ENCODE data around the gene ATG16L2. TPM values are rescaled to one million over a fixed set of nuclear protein-coding genes. Genes with fewer than 3 reads are reported as not detected.
A peak's percentile ranks its signal among the peaks of the same experiment; 100 is the strongest.

ATG16L2 gene
- total RNA-seq, 3 donors from 2014 or later = 37.7 to 64.3 (median 52.5) TPM

DNA sequence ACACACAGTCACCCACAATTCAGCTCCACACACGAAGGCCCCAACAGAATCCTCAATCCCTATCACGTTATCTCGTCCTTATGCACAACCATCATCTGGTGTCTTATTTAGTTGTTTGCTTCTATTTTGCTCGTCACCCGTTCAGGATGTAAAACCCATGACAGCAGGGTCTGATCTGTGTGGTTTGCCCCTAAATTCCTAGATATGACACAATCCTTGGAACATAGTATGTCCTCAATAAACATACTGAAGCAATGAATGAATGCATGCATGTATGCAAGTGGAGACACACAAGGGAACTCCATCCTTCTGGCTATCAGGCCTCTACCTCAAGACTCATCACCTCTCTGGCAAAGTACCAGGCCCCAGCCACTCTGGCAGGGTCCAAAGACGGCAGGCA is 40.5 kb upstream of the ATG16L2 start:
- no peaks in the 10 kb centered on the region for H3K9me3 ChIP-seq
- intact Hi-C loops (cut with DNase I, micrococcal nuclease) = no loop called here
- peaks cover 45% of the 10 kb centered on the region for H3K4me1 ChIP-seq (ENCODE audit: low read depth)
- H3K36me3 ChIP-seq (ENCODE audit: low read depth) = no peaks in the 10 kb centered on the region
- no peak for TF ChIP-seq CTCF (IDR thresholded peaks at IDR 0.05)
- no peak overlapping the region for H3K4me3 ChIP-seq
- no peak for DNase-seq
- no peak for ATAC-seq

- intact Hi-C loops (cut with DNase I, micrococcal nuclease) = no loop called here
- Histone ChIP-seq H3K36me3 (ENCODE audit: low read depth) (no peaks in the 10 kb centered on the region), H3K9me3 (no peaks in the 10 kb centered on the region), H3K4me3 (no peak overlapping the region), H3K4me1 (ENCODE audit: low read depth) (peaks cover 45% of the 10 kb centered on the region)
- DNase-seq (no peak), ATAC-seq (no peak)
- TF ChIP-seq CTCF (IDR thresholded peaks at IDR 0.05) = no peak
Observed at GRCh38 chr11:72774499-72774898, 39.7 kb upstream of the ATG16L2 start.

GRCh38 chr11:72775288-72776110 is 38.7 kb upstream of the ATG16L2 start:
- Histone ChIP-seq H3K4me3 (no peak overlapping the region), H3K4me1 (ENCODE audit: low read depth) (peaks cover 45% of the 10 kb centered on the region), H3K9me3 (no peaks in the 10 kb centered on the region), H3K36me3 (ENCODE audit: low read depth) (no peaks in the 10 kb centered on the region)
- intact Hi-C loops (cut with DNase I, micrococcal nuclease) = no loop called here
- TF ChIP-seq CTCF (IDR thresholded peaks at IDR 0.05) = no peak
- no peak for ATAC-seq
- no peak for DNase-seq

- Histone ChIP-seq H3K4me3 (no peak overlapping the region), H3K9me3 (no peaks in the 10 kb centered on the region), H3K36me3 (ENCODE audit: low read depth) (no peaks in the 10 kb centered on the region), H3K4me1 (ENCODE audit: low read depth) (peaks cover 41% of the 10 kb centered on the region)
- intact Hi-C loops (cut with DNase I, micrococcal nuclease) = no loop called here
- TF ChIP-seq CTCF (IDR thresholded peaks at IDR 0.05) = no peak
- no peak for ATAC-seq
- no peak for DNase-seq
Observed at GRCh38 chr11:72776117-72776843, 37.9 kb upstream of the ATG16L2 start.

DNA sequence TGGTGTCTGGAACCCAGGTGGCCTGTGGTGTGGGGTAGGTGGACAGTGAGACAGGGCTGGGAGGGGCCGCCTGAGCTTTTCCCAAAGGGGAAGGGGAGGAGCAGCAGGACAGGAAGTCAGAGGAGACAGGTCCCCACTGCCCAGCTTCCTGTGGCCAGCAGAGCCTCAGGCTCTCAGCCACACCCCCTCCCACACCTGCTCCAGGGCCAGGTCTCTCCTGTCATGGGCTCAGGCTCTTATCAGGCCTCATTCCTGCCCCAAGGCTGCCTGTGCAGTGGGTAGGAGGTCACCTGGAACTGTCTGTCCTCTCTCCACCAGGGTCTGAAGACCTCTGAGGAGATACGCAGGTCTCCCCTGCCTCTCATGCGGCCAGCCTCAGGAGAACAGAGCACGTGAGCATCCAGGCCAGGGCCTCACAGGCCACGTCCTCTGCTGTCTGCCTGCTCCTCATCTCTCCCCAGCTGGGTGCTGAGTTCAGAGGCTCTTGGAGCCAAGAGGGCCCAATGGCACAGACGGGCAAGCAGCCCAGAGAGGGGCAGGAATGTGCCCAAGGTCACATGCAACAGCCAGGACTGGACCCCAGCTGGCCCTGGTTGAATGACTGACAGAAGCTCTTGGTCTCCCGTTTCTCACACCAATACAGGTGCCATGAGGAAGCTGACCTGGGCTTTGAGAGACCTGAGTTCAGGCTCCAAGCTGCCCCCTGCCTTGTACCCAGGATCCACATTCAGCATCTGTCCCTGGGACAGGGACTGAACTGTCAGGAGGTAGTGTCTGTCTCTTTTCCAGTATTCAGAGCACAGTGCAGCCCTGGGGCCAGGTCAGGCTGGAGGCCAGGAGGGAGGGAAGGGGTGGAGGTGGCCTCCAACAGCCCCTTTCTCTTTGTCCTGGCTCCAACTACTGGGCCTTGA is 37.1 kb upstream of the ATG16L2 start:
- H3K36me3 ChIP-seq (ENCODE audit: low read depth) = no peaks in the 10 kb centered on the region
- ATAC-seq (peak; percentile 31), DNase-seq (peak in 2 of 3 donors; percentile 46 to 62)
- TF ChIP-seq CTCF (IDR thresholded peaks at IDR 0.05) = no peak
- no peaks in the 10 kb centered on the region for H3K9me3 ChIP-seq
- peaks cover 40% of the 10 kb centered on the region for H3K4me1 ChIP-seq (ENCODE audit: low read depth)
- intact Hi-C loops (cut with DNase I, micrococcal nuclease) = no loop called here
- H3K4me3 ChIP-seq = no peak overlapping the region

Data from mucosa of descending colon (tissue), 3 donors.